GM19438 (cell line): ENCODE data around the gene LAMA5.

Experiments
- ATAC-seq: cut with Tn5 transposase; IDR thresholded peaks from one replicate; pipeline ENCODE4 v1.9.1; 2021; ENCODE audit warnings: low read depth; ENCODE audit not compliant: unreplicated experiment

Gene LAMA5

GRCh38 chr20:62320581-62321354 lies 46.3 kb downstream of the LAMA5 start:
- ATAC-seq = no peak

- no peak for ATAC-seq
Measured at GRCh38 chr20:62319346-62319909, 47.7 kb downstream of the LAMA5 start.

GRCh38 chr20:62318400-62319345 lies 48.4 kb downstream of the LAMA5 start:
- ATAC-seq = no peak

GRCh38 chr20:62317167-62317655 lies 49.9 kb downstream of the LAMA5 start:
- no peak for ATAC-seq

GRCh38 chr20:62316331-62317166 lies 50.6 kb downstream of the LAMA5 start:
- no peak for ATAC-seq

GRCh38 chr20:62315773-62316172 lies 51.3 kb downstream of the LAMA5 start:
- no peak for ATAC-seq

GRCh38 chr20:62314711-62315302 lies 52.3 kb downstream of the LAMA5 start:
- no peak for ATAC-seq

GRCh38 chr20:62314339-62314638 lies 52.8 kb downstream of the LAMA5 start:
- no peak for ATAC-seq

- ATAC-seq = no peak
Measured at GRCh38 chr20:62313460-62314338, 53.4 kb downstream of the LAMA5 start.

- no peak for ATAC-seq
Measured at GRCh38 chr20:62313021-62313420, 54.1 kb downstream of the LAMA5 start.

- no peak for ATAC-seq
Measured at GRCh38 chr20:62312662-62312977, 54.5 kb downstream of the LAMA5 start.

- ATAC-seq = no peak
Measured at GRCh38 chr20:62311832-62312661, 55.1 kb downstream of the LAMA5 start.

GRCh38 chr20:62311150-62311549 lies 56.0 kb downstream of the LAMA5 start:
- no peak for ATAC-seq

GRCh38 chr20:62310757-62311121 lies 56.4 kb downstream of the LAMA5 start:
- no peak for ATAC-seq

GRCh38 chr20:62309947-62310756 lies 57.0 kb downstream of the LAMA5 start:
- no peak for ATAC-seq

- no peak for ATAC-seq
Measured at GRCh38 chr20:62309198-62309944, 57.7 kb downstream of the LAMA5 start.
